T-helper 1 cell treated with Interleukin-12 subunit alpha and Interleukin-12 subunit beta and Interleukin-4 antibody, amounts not matched to agents 30 μg/mL and 1 μg/mL, for 36 hours (primary cell): Measurements from ENCODE around the gene PCGF3.
"Not testable (repeated sequence)": the region's sequence is repeated elsewhere in the genome, so short reads cannot be mapped to it uniquely, and the experiment has no call there.

Experiments used
- H3K27ac Mint-ChIP-seq: one replicate; pipeline ENCODE4 v1.8.0; 2021; ENCODE audit warnings: mild to moderate bottlenecking, mixed read lengths
- H3K27me3 Mint-ChIP-seq: one replicate; pipeline ENCODE4 v1.8.0; 2021; ENCODE audit warnings: low read depth, mixed read lengths
- H3K36me3 Mint-ChIP-seq: one replicate; pipeline ENCODE4 v1.8.0; 2021; ENCODE audit warnings: low read depth, mixed read lengths
- H3K4me1 Mint-ChIP-seq: one replicate; pipeline ENCODE4 v1.8.0; 2021; ENCODE audit warnings: low read depth, mixed read lengths
- H3K4me3 Mint-ChIP-seq: one replicate; pipeline ENCODE4 v1.8.0; 2021; ENCODE audit warnings: mild to moderate bottlenecking, moderate library complexity, mixed read lengths
- H3K9me3 Mint-ChIP-seq: one replicate; pipeline ENCODE4 v1.8.0; 2021; ENCODE audit warnings: mixed read lengths

The PCGF3 gene

GRCh38 chr4:683982-684622 lies 21.5 kb upstream of the PCGF3 start:
- H3K4me3 Mint-ChIP-seq: peak overlapping the region; percentile 34
- H3K27me3 Mint-ChIP-seq: peaks cover 4% of the 10 kb centered on the region
- no peaks in the 10 kb centered on the region for H3K36me3 Mint-ChIP-seq
- peaks cover 3% of the 10 kb centered on the region for H3K4me1 Mint-ChIP-seq
- H3K9me3 Mint-ChIP-seq: no peaks in the 10 kb centered on the region
- H3K27ac Mint-ChIP-seq: no peak overlapping the region

DNA sequence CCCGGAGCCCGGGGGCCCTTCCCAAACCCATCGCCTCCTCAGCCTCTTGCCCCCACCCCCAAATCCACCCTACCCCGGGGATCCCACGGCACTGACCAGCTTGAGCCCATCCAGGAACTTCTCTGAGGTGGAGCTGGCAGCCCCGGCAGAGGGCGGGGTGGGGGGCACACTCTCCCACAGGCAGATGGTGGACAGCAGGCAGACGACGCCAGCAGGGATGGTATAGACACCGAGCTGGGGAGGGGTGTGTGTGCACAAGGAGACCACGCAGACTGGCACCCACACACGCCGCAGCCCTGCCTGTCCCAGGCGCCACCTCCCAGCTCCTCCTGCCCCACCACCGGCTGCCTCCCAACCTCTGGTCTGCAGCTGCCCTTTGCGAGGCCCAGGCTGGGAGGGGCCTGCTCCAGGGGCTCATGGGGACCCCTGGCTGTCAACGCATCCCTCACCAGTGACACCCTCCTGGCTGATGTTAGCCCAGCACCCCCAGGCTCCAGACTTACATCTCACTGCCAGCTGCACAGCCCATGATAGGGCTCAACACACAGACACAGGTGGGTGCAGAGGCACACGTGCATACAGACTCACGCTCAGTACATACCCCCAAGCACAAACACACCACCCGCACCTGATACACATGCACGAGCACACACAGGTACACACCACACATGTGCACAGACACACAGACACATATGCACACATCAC lies 20.9 kb upstream of the PCGF3 start:
- H3K36me3 Mint-ChIP-seq: no peaks in the 10 kb centered on the region
- peaks cover 4% of the 10 kb centered on the region for H3K27me3 Mint-ChIP-seq
- no peaks in the 10 kb centered on the region for H3K9me3 Mint-ChIP-seq
- H3K27ac Mint-ChIP-seq: no peak overlapping the region
- no peak overlapping the region for H3K4me3 Mint-ChIP-seq
- H3K4me1 Mint-ChIP-seq: peaks cover 3% of the 10 kb centered on the region

GRCh38 chr4:685679-686412 lies 19.8 kb upstream of the PCGF3 start:
- Mint-ChIP-seq H3K27ac (no peak overlapping the region), H3K4me3 (no peak overlapping the region), H3K36me3 (no peaks in the 10 kb centered on the region), H3K9me3 (no peaks in the 10 kb centered on the region), H3K27me3 (peaks cover 10% of the 10 kb centered on the region), H3K4me1 (peaks cover under 1% of the 10 kb centered on the region)

GRCh38 chr4:686413-687040 lies 19.1 kb upstream of the PCGF3 start:
- no peaks in the 10 kb centered on the region for H3K9me3 Mint-ChIP-seq
- no peak overlapping the region for H3K27ac Mint-ChIP-seq
- H3K4me3 Mint-ChIP-seq: no peak overlapping the region
- H3K36me3 Mint-ChIP-seq: no peaks in the 10 kb centered on the region
- peaks cover 10% of the 10 kb centered on the region for H3K27me3 Mint-ChIP-seq
- no peaks in the 10 kb centered on the region for H3K4me1 Mint-ChIP-seq

- Mint-ChIP-seq H3K4me3 (no peak overlapping the region), H3K4me1 (no peaks in the 10 kb centered on the region), H3K36me3 (no peaks in the 10 kb centered on the region), H3K9me3 (no peaks in the 10 kb centered on the region), H3K27me3 (peaks cover 10% of the 10 kb centered on the region), H3K27ac (no peak overlapping the region)
These were observed 18.3 kb upstream of the PCGF3 start for GRCh38 chr4:687048-687970.

DNA sequence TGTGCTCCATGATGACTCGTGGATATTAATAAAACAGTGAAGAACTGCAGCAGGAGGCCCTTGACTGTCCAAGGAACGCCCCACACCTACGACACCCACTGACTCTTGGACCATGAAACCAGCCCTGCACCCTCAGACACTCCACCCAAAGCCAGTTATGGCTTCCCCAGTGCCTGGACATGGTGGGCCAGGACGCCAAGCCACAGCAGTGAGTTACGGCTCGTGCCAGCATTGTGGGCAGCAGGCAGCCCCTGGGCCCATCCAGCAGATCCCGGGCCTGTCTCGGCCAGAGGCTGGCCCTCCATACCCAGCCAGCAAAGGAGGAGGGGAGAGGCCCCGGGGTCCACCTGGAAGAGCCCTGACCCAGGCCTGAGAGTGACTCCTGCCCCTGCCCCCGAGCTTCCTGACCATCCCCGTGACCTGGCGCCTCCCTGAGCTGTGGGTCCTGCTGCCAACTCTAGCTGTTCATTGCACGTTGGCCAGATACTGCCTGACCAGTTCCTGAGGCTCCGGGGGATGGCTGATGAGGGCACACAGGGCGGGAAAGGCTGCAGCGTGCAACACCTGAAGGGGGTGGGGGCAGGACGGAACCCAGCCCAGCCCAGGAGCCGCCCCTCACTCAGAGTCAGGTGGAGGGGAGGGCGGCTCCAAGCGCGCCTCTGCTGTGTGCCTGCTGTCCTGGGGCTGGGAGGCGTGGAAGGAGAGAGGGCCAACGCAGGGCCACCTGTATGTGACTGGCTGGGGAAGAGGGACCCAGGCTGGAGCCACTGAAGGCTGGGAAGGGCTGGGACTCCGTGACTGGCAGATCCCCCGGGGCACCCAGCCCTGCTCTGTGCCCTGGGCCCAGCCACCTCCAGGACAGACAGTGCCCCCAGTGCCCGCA lies 17.4 kb upstream of the PCGF3 start:
- H3K9me3 Mint-ChIP-seq: no peaks in the 10 kb centered on the region
- H3K27ac Mint-ChIP-seq: no peak overlapping the region
- no peak overlapping the region for H3K4me3 Mint-ChIP-seq

DNA sequence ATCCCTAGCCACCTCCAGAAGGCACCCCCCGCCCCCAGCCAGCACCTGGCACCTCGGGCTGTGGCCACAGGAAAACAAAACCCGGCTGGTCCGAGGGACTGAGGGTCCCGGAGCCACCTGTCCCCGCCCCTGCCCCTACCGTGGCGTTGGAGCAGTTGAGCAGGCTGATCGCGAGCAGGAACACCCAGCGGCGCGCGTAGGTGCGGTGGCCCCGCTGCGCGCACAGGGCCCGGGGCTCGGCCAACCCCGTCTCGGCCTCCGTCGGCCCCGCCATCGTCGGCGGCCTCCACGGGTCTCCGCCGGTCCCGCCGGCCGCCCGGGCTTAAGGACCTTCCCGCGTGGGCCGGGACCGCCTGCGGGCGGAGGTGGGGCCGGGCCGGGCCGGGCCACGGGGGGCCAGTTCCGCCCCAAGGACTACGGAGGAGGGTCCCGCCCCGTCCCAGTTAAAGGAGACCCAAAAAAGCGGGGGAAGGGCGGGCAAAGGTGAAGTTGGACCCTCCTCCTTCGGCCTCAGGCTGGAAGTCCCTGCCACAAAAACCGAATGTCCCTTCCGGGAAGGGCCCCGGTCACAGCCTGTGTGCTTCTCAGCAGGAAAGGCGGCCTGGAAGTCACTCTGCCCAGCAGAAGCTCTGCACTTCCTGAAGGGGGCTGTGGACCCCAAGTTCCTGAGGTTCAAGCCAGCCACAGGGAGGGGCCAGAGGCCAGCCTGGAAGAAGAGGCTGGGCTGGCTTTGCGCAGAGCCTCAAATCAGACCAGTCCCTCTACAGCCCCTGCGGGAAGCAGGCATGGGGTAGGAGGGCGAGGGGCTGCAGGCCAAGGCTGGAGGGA lies 16.6 kb upstream of the PCGF3 start, which contains the start of gene SLC49A3:
SLC49A3 (minus strand) TSS at position 298 of the 828 bp plus-strand sequence; CDS start at position 274, 24 bp downstream.
- H3K36me3 Mint-ChIP-seq: no peaks in the 10 kb centered on the region
- peaks cover 14% of the 10 kb centered on the region for H3K27me3 Mint-ChIP-seq
- H3K4me3 Mint-ChIP-seq: no peak within 1 kb of the TSS
- no peaks in the 10 kb centered on the region for H3K4me1 Mint-ChIP-seq
- H3K9me3 Mint-ChIP-seq: no peaks in the 10 kb centered on the region
- H3K27ac Mint-ChIP-seq: no peak within 1 kb of the TSS

More for the DNA sequence above, 17.4 kb upstream of the PCGF3 start:
- Mint-ChIP-seq H3K36me3 (no peaks in the 10 kb centered on the region), H3K4me1 (no peaks in the 10 kb centered on the region), H3K27me3 (peaks cover 10% of the 10 kb centered on the region)

DNA sequence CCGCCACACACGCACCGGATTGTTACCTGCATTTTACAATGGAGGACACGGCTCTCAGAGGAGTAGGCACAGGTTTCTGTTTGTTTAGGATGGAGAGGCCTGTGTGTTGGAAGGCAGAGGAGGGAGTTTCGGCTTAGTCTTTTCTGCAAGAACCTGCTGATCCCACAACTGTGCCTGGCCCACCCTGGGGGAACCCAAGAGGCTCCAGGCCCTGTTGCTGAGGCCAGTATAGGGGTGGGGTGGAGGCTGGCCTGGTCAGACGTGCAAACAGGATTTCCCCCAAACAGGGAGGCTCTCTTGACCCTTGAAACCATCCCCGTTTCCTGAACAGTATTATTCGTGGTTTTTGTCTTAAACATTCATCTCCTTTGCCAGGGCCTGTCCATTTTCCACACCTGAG lies 15.9 kb upstream of the PCGF3 start:
- H3K4me1 Mint-ChIP-seq: no peaks in the 10 kb centered on the region
- H3K27me3 Mint-ChIP-seq: peaks cover 19% of the 10 kb centered on the region
- no peak overlapping the region for H3K4me3 Mint-ChIP-seq
- no peaks in the 10 kb centered on the region for H3K36me3 Mint-ChIP-seq
- H3K27ac Mint-ChIP-seq: no peak overlapping the region
- no peaks in the 10 kb centered on the region for H3K9me3 Mint-ChIP-seq

DNA sequence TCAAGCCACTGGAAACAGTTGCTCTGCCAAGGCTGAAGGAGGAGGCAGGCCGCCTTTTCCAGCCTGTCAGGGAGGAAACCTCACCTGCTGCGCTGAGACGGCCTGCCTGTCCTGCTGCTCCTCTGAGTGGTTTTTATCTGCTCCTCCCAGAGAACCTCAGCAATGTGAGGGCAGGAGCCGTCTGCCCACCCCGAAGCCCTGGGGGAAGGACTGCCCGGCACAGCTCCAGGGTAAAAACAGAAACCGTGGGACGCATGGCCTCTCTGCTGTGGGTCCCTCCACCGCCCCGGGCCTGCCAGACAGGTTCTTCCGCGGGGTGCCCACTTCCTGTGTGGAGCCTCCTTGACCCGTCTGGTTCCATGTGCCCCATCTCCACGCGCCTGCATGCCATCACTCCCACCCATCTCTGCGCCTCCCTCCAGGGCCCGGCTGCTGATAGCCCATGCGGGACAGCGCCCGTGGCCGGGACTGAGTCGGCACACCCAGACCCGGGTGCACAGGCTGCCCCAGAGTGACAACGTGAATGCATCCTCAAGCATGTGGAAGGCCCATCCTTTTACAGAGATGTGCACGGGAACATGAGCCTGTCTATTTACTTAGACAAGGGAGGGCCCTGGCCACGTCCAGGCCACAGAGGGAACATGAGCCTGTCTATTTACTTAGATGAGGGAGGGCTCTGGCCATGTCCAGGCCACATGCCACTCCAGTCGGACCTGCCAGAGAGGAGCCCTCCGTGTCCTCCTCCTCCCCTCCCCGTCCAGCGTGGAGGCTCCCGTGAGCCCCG lies 12.7 kb upstream of the PCGF3 start:
- Mint-ChIP-seq H3K27me3 (peaks cover 23% of the 10 kb centered on the region), H3K36me3 (no peaks in the 10 kb centered on the region), H3K4me1 (no peaks in the 10 kb centered on the region), H3K4me3 (no peak overlapping the region), H3K9me3 (no peaks in the 10 kb centered on the region), H3K27ac (no peak overlapping the region)

DNA sequence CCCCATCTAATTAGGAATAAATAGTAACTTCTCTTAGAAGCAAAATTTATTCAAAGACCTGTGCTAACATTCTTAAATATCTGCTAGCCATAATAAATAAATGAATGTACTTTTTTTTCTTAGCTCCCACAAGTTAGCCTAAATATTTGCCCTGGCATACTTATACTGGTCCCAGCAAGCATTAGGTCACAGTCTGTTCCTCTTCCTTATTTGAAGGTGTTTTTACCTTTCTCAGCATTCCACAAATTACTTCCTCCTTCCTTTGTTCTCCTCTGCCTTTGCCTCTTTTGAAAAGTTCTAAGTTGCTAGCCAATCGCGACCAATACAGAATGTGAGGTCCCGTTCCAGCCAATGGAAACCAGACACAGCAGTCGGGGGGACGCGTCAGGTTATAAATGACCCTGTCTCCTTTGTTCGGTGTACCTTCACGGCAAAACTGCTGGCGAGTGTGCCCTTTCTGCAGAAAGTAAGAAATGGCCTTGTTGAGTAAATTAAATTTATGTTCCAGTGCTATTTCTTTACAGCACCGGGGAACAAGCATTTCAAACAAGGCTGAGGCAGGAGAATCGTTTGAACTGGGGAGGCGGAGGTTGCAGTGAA lies 11.2 kb upstream of the PCGF3 start:
- not testable (repeated sequence) for H3K4me3 Mint-ChIP-seq
- peaks cover 23% of the 10 kb centered on the region for H3K27me3 Mint-ChIP-seq

DNA sequence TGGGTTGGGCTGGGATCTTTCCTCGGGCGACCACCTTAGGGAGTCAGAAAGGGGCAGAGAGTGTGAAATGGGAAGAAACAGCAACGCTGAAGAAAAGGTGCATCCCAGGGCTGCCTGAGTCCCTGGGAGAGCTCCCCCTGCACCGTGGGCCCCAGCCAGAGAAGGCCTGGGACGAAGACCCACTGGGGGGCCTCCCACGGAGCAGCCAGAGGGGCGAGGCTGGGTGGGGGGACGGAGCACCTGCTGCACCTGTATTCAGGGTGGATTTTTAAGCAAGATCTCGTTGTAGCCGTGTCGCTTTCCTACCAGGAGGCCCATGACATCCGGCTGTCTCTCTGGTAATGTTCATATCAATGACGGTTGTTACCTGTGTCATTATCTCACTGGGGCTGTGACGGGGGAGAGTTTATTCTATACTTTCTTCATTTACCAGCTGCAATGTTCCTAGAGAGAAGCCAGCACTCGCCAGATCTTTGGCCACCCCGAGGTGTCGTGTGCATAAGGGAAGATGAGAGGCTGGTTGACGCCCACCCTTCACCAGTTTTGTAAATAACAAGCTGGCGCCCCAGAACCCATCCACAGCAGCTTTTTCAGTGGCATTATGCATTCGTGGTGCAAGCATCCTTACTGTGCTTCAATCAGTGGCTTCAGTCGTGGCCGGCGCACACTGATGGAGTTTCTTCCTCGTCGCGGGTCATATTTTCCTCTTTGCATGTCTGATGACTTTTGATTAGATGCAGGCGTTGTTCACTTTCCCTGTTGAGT lies 5.6 kb upstream of the PCGF3 start:
- Mint-ChIP-seq H3K27me3 (peaks cover 4% of the 10 kb centered on the region), H3K4me1 (peaks cover 13% of the 10 kb centered on the region), H3K4me3 (no peak overlapping the region)

More for the DNA sequence above, 11.2 kb upstream of the PCGF3 start:
- not testable (repeated sequence) for H3K36me3 Mint-ChIP-seq, H3K27ac Mint-ChIP-seq, H3K4me1 Mint-ChIP-seq, H3K9me3 Mint-ChIP-seq

More for the DNA sequence above, 5.6 kb upstream of the PCGF3 start:
- Mint-ChIP-seq H3K9me3 (no peaks in the 10 kb centered on the region), H3K36me3 (no peaks in the 10 kb centered on the region), H3K27ac (peak overlapping the region; percentile 92)
